AG04449 (cell line): ENCODE results near the gene IFNA14.

Source experiments
- CTCF ChIA-PET: fragments of 350-600 bp; formaldehyde crosslinking; extraction: SDS; loops from one replicate; lab custom pipeline; 2021; ENCODE audit warnings: antibody characterized with exemption; lab: Yijun Ruan, JAX
- POLR2A ChIA-PET: fragments of 400-600, 350-600 bp; formaldehyde crosslinking; extraction: SDS; loops from one replicate; lab custom pipeline; 2020; ENCODE audit warnings: antibody characterized with exemption, inconsistent platforms; lab: Yijun Ruan, JAX
- DNase-seq: peaks from one replicate; pipeline ENCODE4 v3.0.0-alpha.2; 2010; ENCODE audit warnings: low read depth, low spot score
- H3K4me3 ChIP-seq: 2 replicates; pipeline ENCODE4 v1.5.1; 2011; ENCODE audit warnings: low read depth, mild to moderate bottlenecking, control low read depth, low read length
- CTCF ChIP-seq: IDR thresholded peaks from one replicate; pipeline ENCODE4 v1.5.1; 2011; ENCODE audit warnings: mild to moderate bottlenecking, moderate library complexity, low read length, control low read depth, inconsistent platforms; ENCODE audit not compliant: insufficient read depth; ENCODE audit errors: missing control alignments

IFNA14 gene

DNA sequence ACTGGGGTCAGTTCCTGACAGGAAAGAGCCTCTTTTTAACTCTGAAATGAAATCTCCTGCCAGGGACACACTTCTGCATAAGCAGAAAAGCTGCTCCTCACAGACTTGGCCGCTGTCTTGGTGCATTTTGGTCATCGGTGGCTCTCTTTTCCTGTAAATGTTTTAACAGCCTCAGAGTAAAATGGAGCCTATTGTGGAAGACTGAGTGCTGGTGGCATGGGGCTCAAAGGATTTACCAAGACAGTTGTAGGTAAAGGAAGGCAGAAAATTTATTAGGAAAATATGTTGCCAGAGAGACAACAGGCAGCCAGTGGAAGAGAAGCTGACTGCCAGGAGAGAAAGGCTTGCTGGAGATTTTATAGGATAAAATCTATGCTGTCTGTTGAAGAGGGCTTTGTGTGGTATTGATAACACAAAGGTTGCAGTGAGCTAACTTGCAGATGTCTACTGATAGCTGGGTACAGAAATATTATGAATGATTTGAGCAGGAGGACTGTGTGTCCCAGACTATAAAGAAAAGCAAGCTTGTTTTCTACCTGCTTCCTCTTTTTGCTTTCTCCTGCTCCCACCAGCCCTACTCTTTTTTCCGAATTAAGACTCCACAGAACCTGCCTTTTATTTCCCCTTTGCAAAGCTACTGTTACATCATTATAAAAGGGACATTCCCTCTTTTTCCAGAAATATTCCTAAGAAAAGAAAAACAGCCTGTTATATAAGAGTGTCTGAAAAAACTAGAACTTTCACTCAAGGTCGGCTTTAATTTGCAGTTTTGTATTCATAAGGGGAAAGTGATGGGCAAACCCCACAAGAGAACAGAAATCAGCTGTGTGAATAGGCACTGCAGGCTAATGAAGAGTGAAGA lies 27.9 kb upstream of the IFNA14 start:
- no peak overlapping the region for H3K4me3 ChIP-seq
- no peak for DNase-seq
- TF ChIP-seq CTCF, result no peak
- POLR2A ChIA-PET, result no interaction called here
- CTCF ChIA-PET, result no interaction called here

DNA sequence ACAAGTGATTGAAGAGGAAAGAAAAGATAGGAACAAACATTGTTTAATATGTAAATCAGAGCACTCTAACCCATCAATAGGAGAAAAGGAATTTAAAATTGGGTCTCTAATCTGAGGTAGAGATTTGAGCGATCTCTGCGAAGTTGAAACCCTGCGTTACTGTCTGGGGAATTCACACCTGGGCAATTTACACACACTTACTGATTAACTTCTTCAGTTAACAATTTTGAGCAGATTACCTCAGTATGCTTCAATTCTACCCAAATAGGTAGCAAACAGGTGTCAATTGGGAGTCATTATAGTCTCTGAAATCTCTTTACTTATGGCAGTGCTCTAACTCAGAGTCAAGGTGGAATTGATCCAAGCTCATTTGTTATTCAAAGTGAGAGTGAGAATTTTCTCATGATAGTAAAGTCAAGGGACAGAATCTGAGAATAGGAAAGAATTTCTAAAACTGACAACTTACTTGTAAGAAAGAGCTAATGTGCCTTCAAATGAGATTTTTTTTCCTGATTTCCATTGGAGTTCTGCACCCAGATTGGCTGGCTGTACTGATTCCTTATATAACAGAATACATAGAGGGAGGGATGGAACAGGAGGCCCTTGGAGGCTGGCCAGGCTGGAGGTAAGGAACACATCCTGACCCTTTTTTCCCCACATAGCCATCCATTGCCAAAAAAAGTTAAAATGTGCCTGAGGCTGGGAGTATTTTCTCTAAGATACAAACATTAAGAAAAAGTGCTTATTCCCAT lies 27.1 kb upstream of the IFNA14 start:
- H3K4me3 ChIP-seq, result no peak overlapping the region
- no peak for TF ChIP-seq CTCF
- CTCF ChIA-PET, result no interaction called here
- DNase-seq, result no peak
- POLR2A ChIA-PET, result no interaction called here

GRCh38 chr9:21265421-21266189 lies 25.8 kb upstream of the IFNA14 start:
- ChIA-PET CTCF (interaction anchor here (1.2 kb wide), 1 partner anchor 525 kb away, joined by 3 read pairs; no protein-coding TSS in a partner anchor), POLR2A (no interaction called here)
- TF ChIP-seq CTCF, result no peak
- no peak for DNase-seq
- no peak overlapping the region for H3K4me3 ChIP-seq

DNA sequence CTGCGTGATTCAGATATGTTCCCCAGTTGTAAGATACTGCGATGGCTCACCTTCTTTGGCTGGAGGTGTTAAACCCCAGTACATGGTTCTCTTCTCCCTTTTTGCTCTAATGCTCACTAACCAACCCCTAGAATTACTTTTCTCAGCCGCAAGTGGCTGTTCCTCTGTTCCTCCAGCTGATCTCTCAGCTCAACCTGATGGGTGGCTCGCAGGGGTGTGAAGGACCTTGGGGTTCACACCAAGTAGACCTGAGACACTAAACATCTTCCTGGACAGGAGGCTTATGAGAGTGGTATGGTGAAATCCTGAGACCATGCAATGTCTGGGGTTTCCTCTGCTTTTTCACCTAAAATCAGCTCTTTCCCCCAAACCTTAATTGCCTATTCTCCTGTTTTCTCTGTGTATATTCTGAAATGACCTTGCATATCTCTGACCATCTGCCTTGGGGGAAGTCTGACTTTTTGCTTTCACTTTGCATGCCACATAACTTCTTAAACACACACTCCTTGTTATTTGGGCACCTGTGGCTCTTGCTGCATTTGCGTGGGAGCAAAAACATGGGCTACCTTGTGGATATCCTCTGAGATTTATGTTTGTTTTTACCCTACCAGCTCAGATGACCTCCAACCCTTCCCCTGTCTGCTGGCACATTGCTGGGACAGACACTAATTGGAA lies 15.9 kb upstream of the IFNA14 start:
- H3K4me3 ChIP-seq, result no peak overlapping the region
- POLR2A ChIA-PET, result no interaction called here
- CTCF ChIA-PET, result no interaction called here
- no peak for DNase-seq
- no peak for TF ChIP-seq CTCF

DNA sequence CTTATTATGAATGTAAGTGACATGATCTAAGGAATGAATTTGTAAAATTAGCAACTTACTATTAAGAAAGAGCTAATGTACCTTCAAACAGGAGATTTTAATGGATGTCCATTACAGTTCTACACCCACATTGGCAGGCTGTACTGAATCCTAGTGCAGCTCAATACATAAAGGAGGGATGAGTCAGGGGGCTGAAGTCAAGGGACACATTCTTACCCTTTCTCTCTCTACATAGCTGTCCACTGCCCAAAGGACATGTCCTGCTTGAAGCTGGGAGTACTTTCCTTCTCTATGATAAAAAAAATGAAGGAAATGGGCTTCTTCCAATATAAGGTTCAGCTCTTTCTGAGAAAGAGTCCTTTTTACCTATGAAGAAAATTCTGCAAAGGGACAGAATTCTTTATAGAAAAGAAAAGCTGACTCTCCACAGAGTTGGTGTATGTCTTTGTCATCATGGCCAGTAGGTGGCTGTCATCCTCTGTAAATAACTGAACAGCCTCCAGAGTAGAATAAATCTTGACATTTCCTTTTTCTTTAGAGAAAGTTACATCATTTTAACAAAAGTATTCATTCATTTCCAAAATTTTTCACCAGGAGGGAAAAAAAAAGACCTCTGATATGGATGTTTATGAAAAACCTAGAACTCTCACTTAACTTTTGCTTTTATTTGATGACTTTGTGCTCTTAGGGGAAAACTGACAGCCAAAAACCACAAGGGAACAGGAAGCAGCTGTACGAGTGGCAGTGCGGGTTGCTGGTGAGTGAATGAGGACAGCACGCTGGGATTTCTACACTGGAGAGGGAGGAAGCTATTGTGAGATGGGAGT lies 13.1 kb upstream of the IFNA14 start:
- TF ChIP-seq CTCF, result peak; percentile 30
- ChIA-PET CTCF (interaction anchor here (0.6 to 3.2 kb wide), 13 partner anchors 11 to 1200 kb away, joined by 3 to 21 read pairs (median 4); no protein-coding TSS in a partner anchor), POLR2A (no interaction called here)
- no peak overlapping the region for H3K4me3 ChIP-seq
- no peak for DNase-seq
